Tibial nerve (tissue), 4 donors: ENCODE data around the gene REV1. TPM values are rescaled to one million over a fixed set of nuclear protein-coding genes. Genes with fewer than 3 reads are reported as not detected.
A peak's percentile ranks its signal among the peaks of the same experiment; 100 is the strongest.

Experiments used
- DNase-seq, 2 donors: peaks; one replicate each; pipeline ENCODE4 v3.0.0-alpha.2; 2019; ENCODE audit warnings: low spot score in 2 of 2
- H3K27ac ChIP-seq, 4 donors: fragments of 200-600 bp; sonication (generic) in 3 of 4; one replicate each; pipeline ENCODE4 v1.5.1; 2017 to 2019; ENCODE audit warnings: mild to moderate bottlenecking in 1 of 4
- H3K27me3 ChIP-seq, 2 donors: fragments of 200-600 bp; sonication (generic) in 1 of 2; one replicate each; pipeline versions ENCODE4 v1.5.1 to v1.6.0; 2017 to 2019
- H3K36me3 ChIP-seq, 3 donors: fragments of 200-600 bp; sonication (generic); one replicate each; pipeline ENCODE4 v1.5.1; 2018 to 2019
- H3K4me1 ChIP-seq, 4 donors: fragments of 200-600 bp; sonication (generic) in 3 of 4; one replicate each; pipeline ENCODE4 v1.5.1; 2017 to 2019
- H3K4me3 ChIP-seq, 4 donors: fragments of 200-600 bp; sonication (generic) in 3 of 4; one replicate each; pipeline ENCODE4 v1.5.1; 2017 to 2019; ENCODE audit warnings: mild to moderate bottlenecking in 1 of 4, moderate library complexity in 1 of 4
- H3K9me3 ChIP-seq, 4 donors: fragments of 200-600 bp; sonication (generic) in 3 of 4; one replicate each; pipeline ENCODE4 v1.5.1; 2017 to 2019
- CTCF ChIP-seq, 5 experiments: fragments of 200-600 bp in 3 of 5; fragments of 450-650 bp in 2 of 5; sonication (generic) in 3 of 5; IDR thresholded peaks; one replicate each; pipeline ENCODE4 v1.5.1; 2016 to 2019; ENCODE audit warnings: antibody characterized with exemption in 5 of 5, mild to moderate bottlenecking in 3 of 5, moderate library complexity in 2 of 5
- EP300 ChIP-seq, 2 donors: sonication (generic); formaldehyde crosslinking; IDR thresholded peaks; one replicate each; pipeline ENCODE4 v1.6.1; 2017; ENCODE audit warnings: antibody characterized with exemption in 2 of 2, mild to moderate bottlenecking in 1 of 2
- POLR2A ChIP-seq, 2 donors: fragments of 450-650 bp; IDR thresholded peaks; one replicate each; pipeline ENCODE4 v1.6.1; 2017; ENCODE audit warnings: antibody characterized with exemption in 2 of 2, mild to moderate bottlenecking in 2 of 2, moderate library complexity in 2 of 2
- WGBS, 2 donors: methylation state at CpG; one replicate each; pipeline ENCODE4 v1.1.5; 2018; 5-methylcytosine and 5-hydroxymethylcytosine counted together
- total RNA-seq, 4 donors: library from RNA; depleted of rRNA; stranded (reverse); fragments of >200 nt; gene quantifications; one replicate each; pipeline ENCODE4 v1.1.0, GENCODE V29; 2016

Gene REV1
- total RNA-seq, 4 donors from 2014 or later: 38.2 to 93.5 (median 64.6) TPM

- no peak for DNase-seq
- Histone ChIP-seq H3K4me3 (no peak overlapping the region), H3K4me1 (peaks cover 0 to 21% (median 3%) of the 10 kb centered on the region in 4 donors), H3K36me3 (peaks cover 0 to 87% (median 5%) of the 10 kb centered on the region in 3 donors), H3K27ac (peak overlapping the region in 1 of 4 donors; percentile 11), H3K9me3 (no peaks in the 10 kb centered on the region), H3K27me3 (no peaks in the 10 kb centered on the region)
- TF ChIP-seq EP300 (IDR thresholded peaks at IDR 0.05): no peak
- TF ChIP-seq CTCF (IDR thresholded peaks at IDR 0.05): no peak
- TF ChIP-seq POLR2A (IDR thresholded peaks at IDR 0.05): no peak
These were observed 65.4 kb downstream of the REV1 start for GRCh38 chr2:99424371-99424770.

GRCh38 chr2:99422599-99422998 lies 67.2 kb downstream of the REV1 start:
- no peak overlapping the region for H3K4me3 ChIP-seq
- no peak for TF ChIP-seq CTCF (IDR thresholded peaks at IDR 0.05)
- TF ChIP-seq POLR2A (IDR thresholded peaks at IDR 0.05): no peak
- no peak for TF ChIP-seq EP300 (IDR thresholded peaks at IDR 0.05)
- no peaks in the 10 kb centered on the region for H3K27me3 ChIP-seq
- peaks cover 0 to 21% (median 3%) of the 10 kb centered on the region in 4 donors for H3K4me1 ChIP-seq
- H3K36me3 ChIP-seq: peaks cover 0 to 86% (median 5%) of the 10 kb centered on the region in 3 donors
- WGBS, 2 donors: 43 to 45% methylated on average over 3 of the region's 3 CpGs
- no peaks in the 10 kb centered on the region for H3K9me3 ChIP-seq
- DNase-seq: no peak
- H3K27ac ChIP-seq: no peak overlapping the region

- TF ChIP-seq POLR2A (IDR thresholded peaks at IDR 0.05): no peak
- no peaks in the 10 kb centered on the region for H3K9me3 ChIP-seq
- H3K36me3 ChIP-seq: peaks cover 0 to 87% (median 5%) of the 10 kb centered on the region in 3 donors
- DNase-seq: no peak
- WGBS, 2 donors: 93 to 95% methylated on average over 5 of the region's 5 CpGs
- H3K4me1 ChIP-seq: peaks cover 0 to 21% (median 3%) of the 10 kb centered on the region in 4 donors
- H3K27me3 ChIP-seq: no peaks in the 10 kb centered on the region
- no peak overlapping the region for H3K4me3 ChIP-seq
- no peak overlapping the region for H3K27ac ChIP-seq
These were observed 68.3 kb downstream of the REV1 start for GRCh38 chr2:99421469-99421868.

GRCh38 chr2:99420751-99421299 lies 69.0 kb downstream of the REV1 start:
- H3K27ac ChIP-seq: no peak overlapping the region
- 78 to 80% methylated on average over 5 of the region's 5 CpGs for WGBS, 2 donors
- H3K36me3 ChIP-seq: peaks cover 0 to 87% (median 5%) of the 10 kb centered on the region in 3 donors
- peaks cover 0 to 21% (median 3%) of the 10 kb centered on the region in 4 donors for H3K4me1 ChIP-seq
- no peaks in the 10 kb centered on the region for H3K9me3 ChIP-seq
- H3K27me3 ChIP-seq: no peaks in the 10 kb centered on the region
- TF ChIP-seq EP300 (IDR thresholded peaks at IDR 0.05) (no peak), POLR2A (IDR thresholded peaks at IDR 0.05) (no peak), CTCF (IDR thresholded peaks at IDR 0.05) (no peak)
- H3K4me3 ChIP-seq: no peak overlapping the region
- no peak for DNase-seq

GRCh38 chr2:99420031-99420430 lies 69.8 kb downstream of the REV1 start:
- peaks cover 0 to 90% (median 5%) of the 10 kb centered on the region in 3 donors for H3K36me3 ChIP-seq
- no peak overlapping the region for H3K27ac ChIP-seq

More at GRCh38 chr2:99420031-99420430, 69.8 kb downstream of the REV1 start:
- peaks cover 0 to 15% (median 3%) of the 10 kb centered on the region in 4 donors for H3K4me1 ChIP-seq
- WGBS, 2 donors: 79 to 94% methylated on average over 1 of the region's 1 CpG
- no peaks in the 10 kb centered on the region for H3K27me3 ChIP-seq
- no peak for DNase-seq
- no peak for TF ChIP-seq POLR2A (IDR thresholded peaks at IDR 0.05)
- no peak for TF ChIP-seq CTCF (IDR thresholded peaks at IDR 0.05)
- no peak for TF ChIP-seq EP300 (IDR thresholded peaks at IDR 0.05)
- H3K4me3 ChIP-seq: no peak overlapping the region
- H3K9me3 ChIP-seq: no peaks in the 10 kb centered on the region
